K562 (cell line): ENCODE results near the gene ERVV-1. TPM values are rescaled to one million over a fixed set of nuclear protein-coding genes. Genes with fewer than 3 reads are reported as not detected.

ENCODE experiments used
- ATAC-seq: fragments of 200-7000 bp; cut with Tn5 transposase; 3 replicates; pipeline ENCODE4 v1.9.1; 2020; ENCODE audit warnings: moderate library complexity
- BruUV-seq: library from RNA; stranded (reverse); fragments of 400-500 nt; replicated peaks from 2 replicates; lab custom pipeline; 2021; lab: Mats Ljungman, UMichigan
- CTCF ChIA-PET: fragments of 300-600 bp; formaldehyde crosslinking; extraction: SDS; loops from one replicate; lab custom pipeline; 2021; ENCODE audit warnings: low intra/inter-chr PET ratio; lab: Yijun Ruan, JAX
- POLR2A ChIA-PET: fragments of 300-600, 350-650 bp; sonication (Branson Sonifier 250); formaldehyde crosslinking; extraction: SDS; loops from one replicate; lab custom pipeline; 2021; ENCODE audit warnings: antibody characterized with exemption, inconsistent platforms; lab: Yijun Ruan, JAX
- DNase-seq, 4 experiments: peaks; one replicate each; pipeline versions ENCODE4 v3.0.0 to v3.0.0-alpha.2; 2011 to 2018; ENCODE audit warnings: low spot score in 3 of 4, mixed read lengths in 3 of 4; ENCODE audit errors: extremely low read depth in 1 of 4
- FAIRE-seq: peaks from 2 replicates; lab custom pipeline; 2011; peaks lifted over from hg19 to GRCh38; lab: Jason Lieb, UNC
- H2AFZ ChIP-seq: 2 replicates; pipeline ENCODE4 v1.6.0; 2011; ENCODE audit warnings: low read depth, low read length, control low read depth, inconsistent platforms
- H3K27ac ChIP-seq: fragments of 200-600 bp; 3 replicates; pipeline ENCODE4 v1.8.0; 2011; ENCODE audit warnings: low read depth, mild to moderate bottlenecking, control low read depth, inconsistent platforms, low read length, moderate library complexity, mixed read lengths; ENCODE audit errors: extremely low read depth
- H3K27me3 ChIP-seq, 2 experiments: fragments of 300-600 bp in 1 of 2; 2 replicates in 1 of 2; 3 replicates in 1 of 2; pipeline versions ENCODE4 v1.6.0 to v1.8.0; 2011; ENCODE audit warnings: inconsistent platforms in 2 of 2, low read length in 2 of 2, mild to moderate bottlenecking in 1 of 2, mixed read lengths in 1 of 2, moderate library complexity in 1 of 2; ENCODE audit not compliant: control insufficient read depth in 2 of 2, insufficient read depth in 2 of 2
- H3K36me3 ChIP-seq: fragments of 300-600 bp; 3 replicates; pipeline ENCODE4 v1.8.0; 2011; ENCODE audit warnings: mild to moderate bottlenecking, low read length, inconsistent platforms; ENCODE audit not compliant: control insufficient read depth, insufficient read depth
- H3K4me1 ChIP-seq, 2 experiments: fragments of 200-600 bp in 1 of 2; replicated peaks in 1 of 2; 2 replicates in 1 of 2; 3 replicates in 1 of 2; pipeline versions ENCODE4 v1.5.1 to v1.8.0; 2011; ENCODE audit warnings: inconsistent platforms in 2 of 2, low read length in 2 of 2, mild to moderate bottlenecking in 1 of 2, mixed read lengths in 1 of 2, moderate library complexity in 1 of 2; ENCODE audit not compliant: control insufficient read depth in 2 of 2, insufficient read depth in 2 of 2
- H3K4me2 ChIP-seq: 2 replicates; pipeline ENCODE4 v1.6.1; 2011; ENCODE audit warnings: low read length, control low read depth, inconsistent platforms, mixed read lengths; ENCODE audit not compliant: insufficient read depth
- H3K4me3 ChIP-seq: fragments of 200-600 bp; sonication (generic), shearing (Covaris generic); 2 replicates; pipeline ENCODE4 v1.5.1; 2016; ENCODE audit warnings: control low read depth, inconsistent platforms
- H3K79me2 ChIP-seq: fragments of 200-600 bp; 3 replicates; pipeline ENCODE4 v1.8.0; 2011; ENCODE audit warnings: low read length, inconsistent platforms; ENCODE audit not compliant: control insufficient read depth, insufficient read depth
- H3K9ac ChIP-seq, 2 experiments: 2 replicates each; pipeline versions ENCODE4 v1.6.0 to v1.6.1; 2011; ENCODE audit warnings: low read depth in 2 of 2, low read length in 2 of 2, control low read depth in 1 of 2, inconsistent platforms in 1 of 2, mild to moderate bottlenecking in 1 of 2, mixed read lengths in 1 of 2; ENCODE audit not compliant: insufficient read depth in 1 of 2
- H3K9me1 ChIP-seq: one replicate; pipeline ENCODE4 v1.6.0; 2011; ENCODE audit warnings: inconsistent platforms, mild to moderate bottlenecking, low read length, moderate library complexity; ENCODE audit not compliant: control insufficient read depth, insufficient read depth
- H3K9me3 ChIP-seq: replicated peaks from 2 replicates; pipeline ENCODE4 v1.5.1; 2011; ENCODE audit warnings: low read depth, low read length, inconsistent platforms; ENCODE audit not compliant: control insufficient read depth, insufficient read depth
- H4K20me1 ChIP-seq: replicated peaks from 2 replicates; pipeline ENCODE4 v1.6.1; 2011; ENCODE audit warnings: low read length, inconsistent platforms, mixed read lengths; ENCODE audit not compliant: control insufficient read depth, insufficient read depth
- ATF4 ChIP-seq: fragments of 450-650 bp; formaldehyde crosslinking; IDR thresholded peaks from 2 replicates; pipeline ENCODE4 v1.4.0; 2022; ENCODE audit warnings: mild to moderate bottlenecking, moderate library complexity
- CHCHD3 ChIP-seq: fragments of 250-450 bp; sonication (Bioruptor Pico); IDR thresholded peaks from 2 replicates; pipeline ENCODE4 v2.1.2; 2022; ENCODE audit warnings: mild to moderate bottlenecking
- DACH1 ChIP-seq: fragments of 450-650 bp; IDR thresholded peaks from 2 replicates; pipeline ENCODE4 v1.6.1; 2018; ENCODE audit not compliant: partially characterized antibody
- NONO ChIP-seq, 2 experiments: fragments of 200-400 bp in 1 of 2; fragments of 450-650 bp in 1 of 2; formaldehyde crosslinking in 1 of 2; IDR thresholded peaks; 2 replicates each; pipeline ENCODE4 v1.6.1; 2017; ENCODE audit warnings: low read depth in 2 of 2, mild to moderate bottlenecking in 2 of 2, moderate library complexity in 2 of 2, low read length in 1 of 2
- XRCC3 ChIP-seq: fragments of 450-650 bp; IDR thresholded peaks from 2 replicates; pipeline ENCODE4 v1.6.1; 2017; ENCODE audit warnings: mild to moderate bottlenecking, moderate library complexity
- ZBTB43 ChIP-seq: sonication (generic); formaldehyde crosslinking; IDR thresholded peaks from 2 replicates; pipeline ENCODE4 v1.8.0; 2023; ENCODE audit warnings: mild to moderate bottlenecking, missing genetic modification reagents
- WGBS: fragments of 100-300 bp; shearing (Covaris generic); methylation state at CpG from one replicate; pipeline ENCODE4 v1.1.6; 2016; ENCODE audit warnings: low coverage, mixed read lengths; ENCODE audit not compliant: insufficient coverage; ENCODE audit errors: missing lambda C conversion rate; 5-methylcytosine and 5-hydroxymethylcytosine counted together
- in situ Hi-C: fragments of 300-500 bp; cut with MboI; formaldehyde crosslinking; loops from 4 replicates; pipeline ENCODE4 v1.15.0; 2018; ENCODE audit warnings: inconsistent platforms, mixed read lengths
- intact Hi-C: fragments of 100-400 bp; cut with micrococcal nuclease; formaldehyde crosslinking; loops from 2 replicates; pipeline ENCODE4 v1.14.2; 2022
- polyA plus RNA-seq, 8 experiments: library from polyadenylated mRNA; depleted of rRNA in 4 of 8; stranded (reverse) in 5 of 8; unstranded in 3 of 8; fragments of >200 nt; fragmentation: Nextera tagmentation in 2 of 8; fragmentation: Illumina TruSeq in 1 of 8; extraction: Ambion mirVana in 2 of 8; extraction: Trizol in 1 of 8; gene quantifications; 2 replicates each; pipeline versions ENCODE4 v1.2.1 to v1.2.3, GENCODE V29; 2011 to 2014; ENCODE audit warnings: inconsistent platforms in 1 of 8, missing spikeins in 1 of 8
- total RNA-seq, 7 experiments: library from RNA; depleted of rRNA in 6 of 7; stranded (reverse); fragments of >200 nt in 6 of 7; fragmentation: Illumina TruSeq in 2 of 7; extraction: Trizol in 2 of 7; gene quantifications; 2 replicates each; pipeline versions ENCODE4 v1.2.1 to v1.2.3, GENCODE V29; 2011 to 2021; ENCODE audit warnings: low replicate concordance in 1 of 7

ERVV-1 gene
- total and polyA plus RNA-seq, 9 of the 15 experiments (the other 6 are each of a cell fraction or from before 2014, with no cell fraction given) = 0.08 TPM; not detected in 8

GRCh38 chr19:52993342-52994178, 20.2 kb upstream of the ERVV-1 start (continued):
- TF ChIP-seq NONO (IDR thresholded peaks at IDR 0.05; ENCODE audit: low read depth in 2 of 2, low read length in 1 of 2) (no peak), CHCHD3 (CRISPR knock-in tag) (no peak)

GRCh38 chr19:52995711-52996110, 18.0 kb upstream of the ERVV-1 start:
- no TSS peak for BruUV-seq
- 69% methylated on average over 7 of the region's 7 CpGs for WGBS
- CTCF ChIA-PET = no interaction called here
- H4K20me1 ChIP-seq = no peaks in the 10 kb centered on the region
- no peak for FAIRE-seq
- no peak overlapping the region for H2AFZ ChIP-seq
- intact Hi-C loops = no loop called here
- TF ChIP-seq XRCC3 (no peak), DACH1 (no peak), ZBTB43 (CRISPR knock-in tag) (no peak), ATF4 (no peak)
- TF ChIP-seq, all 486 proteins: peak for 0
- POLR2A ChIA-PET = no interaction called here
- Histone ChIP-seq H3K4me2 (no peak overlapping the region), H3K9me1 (no peaks in the 10 kb centered on the region), H3K79me2 (peaks cover 3% of the 10 kb centered on the region; the same call in 2 of the 3 replicates), H3K27ac (no peak overlapping the region), H3K36me3 (no peaks in the 10 kb centered on the region), H3K9me3 (peaks cover 2% of the 10 kb centered on the region; the same call in 1 of the 2 replicates), H3K4me1 (peaks cover 0 to 12% of the 10 kb centered on the region in 2 experiments; a peak in 2 of 5 replicates), H3K4me3 (no peak overlapping the region), H3K27me3 (no peaks in the 10 kb centered on the region), H3K9ac (no peak overlapping the region)
- in situ Hi-C loops = no loop called here
- no peak for DNase-seq
- no peak for ATAC-seq
